ENCODE results near the gene ZNF143.

DNA sequence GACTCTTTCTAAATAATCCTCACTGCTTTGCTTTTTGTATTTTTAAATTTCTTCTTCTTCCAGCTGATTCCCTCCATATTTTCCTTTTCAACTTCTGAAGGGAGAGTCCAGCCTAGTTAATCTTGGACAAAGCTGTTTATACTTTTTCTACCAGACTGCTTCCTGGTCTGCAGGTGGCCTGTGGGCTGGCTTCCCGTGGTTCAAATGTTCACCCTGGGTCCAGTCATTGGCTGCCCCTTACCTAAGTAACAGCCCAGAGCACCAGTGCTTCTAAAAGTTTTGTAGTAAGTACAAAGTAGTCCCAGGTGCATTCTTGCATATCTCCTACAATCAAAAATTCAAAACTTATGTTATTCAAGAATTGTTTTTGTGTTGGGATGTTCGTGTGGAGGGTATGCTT, 19.1 kb downstream of the ZNF143 start:
- TF ChIP-seq, protein P1, sequence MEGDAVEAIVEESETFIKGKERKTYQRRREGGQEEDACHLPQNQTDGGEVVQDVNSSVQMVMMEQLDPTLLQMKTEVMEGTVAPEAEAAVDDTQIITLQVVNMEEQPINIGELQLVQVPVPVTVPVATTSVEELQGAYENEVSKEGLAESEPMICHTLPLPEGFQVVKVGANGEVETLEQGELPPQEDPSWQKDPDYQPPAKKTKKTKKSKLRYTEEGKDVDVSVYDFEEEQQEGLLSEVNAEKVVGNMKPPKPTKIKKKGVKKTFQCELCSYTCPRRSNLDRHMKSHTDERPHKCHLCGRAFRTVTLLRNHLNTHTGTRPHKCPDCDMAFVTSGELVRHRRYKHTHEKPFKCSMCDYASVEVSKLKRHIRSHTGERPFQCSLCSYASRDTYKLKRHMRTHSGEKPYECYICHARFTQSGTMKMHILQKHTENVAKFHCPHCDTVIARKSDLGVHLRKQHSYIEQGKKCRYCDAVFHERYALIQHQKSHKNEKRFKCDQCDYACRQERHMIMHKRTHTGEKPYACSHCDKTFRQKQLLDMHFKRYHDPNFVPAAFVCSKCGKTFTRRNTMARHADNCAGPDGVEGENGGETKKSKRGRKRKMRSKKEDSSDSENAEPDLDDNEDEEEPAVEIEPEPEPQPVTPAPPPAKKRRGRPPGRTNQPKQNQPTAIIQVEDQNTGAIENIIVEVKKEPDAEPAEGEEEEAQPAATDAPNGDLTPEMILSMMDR (IDR thresholded peaks at IDR 0.05), result no peak
- TF ChIP-seq POLR2A (IDR thresholded peaks at IDR 0.05), result no peak

Data from lower leg skin (tissue), 3 donors.